ENCODE results near the gene ST7.

GRCh38 chr7:117122536-117122935 is 169.2 kb downstream of the ST7 start:
- TF ChIP-seq EP300 (IDR thresholded peaks at IDR 0.05) (no peak), POLR2A (IDR thresholded peaks at IDR 0.05) (no peak)
